ENCODE results near the gene ACSS1.

The ACSS1 gene

DNA sequence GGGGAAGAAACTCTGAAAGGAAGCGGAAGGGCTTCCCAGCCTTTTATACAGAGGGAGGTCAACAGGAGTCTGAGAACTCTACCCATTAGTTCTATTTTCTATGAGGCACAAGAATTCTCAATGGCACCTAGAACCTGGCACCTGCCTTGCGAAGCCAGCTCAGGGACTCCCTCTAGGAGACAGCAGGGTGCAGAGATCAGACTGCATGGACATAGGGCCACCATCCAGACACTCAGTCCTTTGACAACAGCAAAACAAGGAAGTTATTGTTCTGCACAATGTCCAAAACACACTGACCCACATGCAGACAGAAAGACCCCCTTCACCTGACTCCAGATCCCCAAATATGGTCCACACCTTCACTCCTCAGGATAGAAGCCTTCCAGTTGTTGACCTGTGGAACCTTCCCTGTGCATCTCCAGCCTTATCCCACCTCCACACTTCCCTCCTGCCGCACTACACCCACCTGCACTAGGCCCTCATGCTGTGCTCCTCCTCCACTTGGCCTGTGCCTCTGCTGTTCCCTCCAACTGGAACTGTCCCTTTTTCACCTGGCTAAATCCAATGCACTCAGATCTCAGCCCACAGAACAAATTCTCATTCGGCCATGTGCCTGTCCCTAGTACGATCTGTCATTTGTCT is 27.8 kb downstream of the ACSS1 start:
- Mint-ChIP-seq H3K36me3 (peaks cover 9 to 21% of the 10 kb centered on the region in 2 donors), H3K27me3 (no peaks in the 10 kb centered on the region), H3K4me1 (peaks cover 15 to 40% of the 10 kb centered on the region in 2 donors), H3K4me3 (no peak overlapping the region), H3K27ac (no peak overlapping the region), H3K9me3 (no peaks in the 10 kb centered on the region)
- DNase-seq (no peak), ATAC-seq (replicated peaks) (no peak)

DNA sequence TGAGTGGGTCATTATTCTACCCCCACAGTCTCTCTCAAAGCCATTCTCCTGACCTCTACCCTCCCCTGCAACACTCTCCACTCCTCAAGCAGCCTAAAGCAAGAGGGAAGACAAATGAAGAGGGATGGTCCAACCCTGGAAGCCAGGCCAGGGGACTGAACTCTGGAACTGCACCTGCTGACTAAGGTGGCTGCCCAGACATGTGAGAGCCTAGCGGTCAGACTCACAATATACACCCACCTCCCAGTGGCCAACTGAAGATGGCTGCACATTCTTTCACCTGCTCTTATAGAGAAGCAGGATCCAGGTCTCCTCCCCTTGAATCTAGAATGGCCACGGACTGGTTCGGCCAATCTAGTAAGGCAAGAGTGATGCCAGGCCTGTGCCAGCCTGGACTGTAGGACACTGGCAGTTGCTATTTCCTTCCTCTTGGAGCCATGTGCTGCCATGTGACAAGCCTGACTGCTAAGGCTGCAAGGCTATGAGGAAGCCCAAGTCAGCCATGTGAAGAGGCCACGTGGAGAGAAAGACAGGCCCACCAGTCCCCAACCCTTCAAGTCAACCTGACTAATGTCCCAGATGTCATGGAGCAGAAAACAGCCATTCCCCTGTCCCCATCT is 31.8 kb downstream of the ACSS1 start:
- H3K4me3 Mint-ChIP-seq, result no peak overlapping the region

DNA sequence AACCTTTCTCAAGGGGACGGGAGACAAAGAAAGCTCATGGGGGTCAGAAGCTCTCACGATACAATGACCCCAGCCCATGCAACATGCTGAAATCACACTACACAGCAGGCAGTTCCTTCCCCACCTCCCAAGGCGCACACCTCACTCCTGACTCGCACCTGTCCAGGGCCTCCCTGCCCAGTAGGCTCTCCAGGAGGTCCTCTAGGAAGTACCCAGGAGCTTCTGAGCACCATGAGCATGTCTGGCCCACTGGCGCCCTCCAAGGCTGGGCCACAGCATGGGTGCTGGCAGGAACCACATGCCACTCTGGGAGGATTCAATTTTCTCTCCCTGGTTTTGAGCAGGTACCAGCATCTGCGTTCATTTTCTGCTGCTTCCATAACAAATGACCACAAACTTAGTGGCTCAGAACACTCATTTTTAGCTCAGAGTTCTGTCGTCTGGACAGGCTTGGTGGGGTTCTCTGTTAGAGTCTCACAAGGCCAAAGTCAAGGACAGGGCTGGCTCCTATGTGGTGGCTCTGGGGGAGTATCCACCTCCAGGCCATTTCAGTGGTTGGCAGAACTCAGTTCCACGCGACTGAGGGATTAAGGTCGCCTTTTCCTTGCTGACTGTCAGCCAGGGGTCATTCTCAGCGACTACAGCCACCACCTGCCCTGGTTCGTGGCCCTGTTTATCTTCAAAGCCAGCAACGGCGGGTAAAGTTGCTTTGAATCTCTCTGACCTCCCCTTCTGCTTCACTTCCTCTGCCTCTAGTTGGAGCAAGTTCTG is 32.7 kb downstream of the ACSS1 start:
- H3K27me3 Mint-ChIP-seq, result no peaks in the 10 kb centered on the region
- DNase-seq, result no peak
- peaks cover 10 to 18% of the 10 kb centered on the region in 2 donors for H3K36me3 Mint-ChIP-seq
- no peaks in the 10 kb centered on the region for H3K9me3 Mint-ChIP-seq
- H3K4me1 Mint-ChIP-seq, result peaks cover 15 to 38% of the 10 kb centered on the region in 2 donors
- ATAC-seq (replicated peaks), result no peak
- H3K27ac Mint-ChIP-seq, result no peak overlapping the region
- H3K4me3 Mint-ChIP-seq, result no peak overlapping the region

More for the DNA sequence above, 31.8 kb downstream of the ACSS1 start:
- Mint-ChIP-seq H3K27ac (peak overlapping the region; percentile 9), H3K36me3 (peaks cover 14 to 18% of the 10 kb centered on the region in 2 donors), H3K4me1 (peaks cover 17 to 34% of the 10 kb centered on the region in 2 donors), H3K9me3 (no peaks in the 10 kb centered on the region), H3K27me3 (no peaks in the 10 kb centered on the region)
- no peak for DNase-seq
- no peak for ATAC-seq (replicated peaks)

DNA sequence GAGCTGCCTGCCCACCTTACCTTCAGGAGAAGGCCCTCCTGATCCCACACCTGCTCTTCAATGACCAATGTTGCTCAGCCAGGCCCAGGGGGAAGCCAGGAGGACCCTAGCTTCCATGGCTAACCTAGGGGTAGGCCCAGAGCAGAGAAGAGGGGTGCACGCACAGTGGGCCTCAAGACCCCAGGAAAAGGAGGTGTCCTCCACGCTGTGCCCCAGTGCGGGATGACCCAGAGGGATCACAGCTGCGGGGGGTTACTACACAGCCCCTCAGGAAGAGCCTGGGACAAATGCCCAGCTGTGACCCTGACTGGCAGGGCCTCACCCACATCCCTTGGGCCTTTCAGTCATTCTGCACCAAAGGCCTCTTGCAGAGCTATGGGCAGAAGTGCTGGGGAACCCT is 33.8 kb downstream of the ACSS1 start:
- Mint-ChIP-seq H3K27me3 (no peaks in the 10 kb centered on the region), H3K4me1 (peaks cover 11 to 29% of the 10 kb centered on the region in 2 donors), H3K36me3 (peaks cover 7 to 14% of the 10 kb centered on the region in 2 donors), H3K9me3 (no peaks in the 10 kb centered on the region), H3K27ac (peak overlapping the region; percentile 37), H3K4me3 (no peak overlapping the region)
- no peak for ATAC-seq (replicated peaks)
- DNase-seq, result no peak

DNA sequence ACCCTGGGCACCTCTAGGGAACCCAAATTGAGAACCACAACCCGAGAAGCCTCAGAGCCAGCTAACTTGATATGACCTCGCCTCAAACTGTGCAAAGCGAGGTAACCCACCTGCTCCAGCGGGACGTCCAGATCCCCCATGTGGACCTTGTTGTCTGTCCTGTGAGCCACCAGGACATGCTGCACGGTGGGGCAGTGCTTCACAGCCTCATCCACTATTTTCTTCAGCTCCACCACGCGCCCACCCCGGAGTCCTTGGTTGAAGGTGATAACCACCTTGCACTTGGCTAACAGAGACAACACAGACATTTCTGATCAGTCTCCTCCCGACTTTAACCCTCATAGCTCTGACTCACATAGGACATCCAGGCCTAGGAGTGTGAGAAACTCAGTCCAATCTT is 34.6 kb downstream of the ACSS1 start:
- ATAC-seq (replicated peaks) (no peak), DNase-seq (no peak)
- H3K27me3 Mint-ChIP-seq, result no peaks in the 10 kb centered on the region
- no peak overlapping the region for H3K27ac Mint-ChIP-seq
- H3K4me1 Mint-ChIP-seq, result peaks cover 11 to 29% of the 10 kb centered on the region in 2 donors
- no peaks in the 10 kb centered on the region for H3K9me3 Mint-ChIP-seq
- H3K4me3 Mint-ChIP-seq, result no peak overlapping the region
- peaks cover 6 to 14% of the 10 kb centered on the region in 2 donors for H3K36me3 Mint-ChIP-seq

DNA sequence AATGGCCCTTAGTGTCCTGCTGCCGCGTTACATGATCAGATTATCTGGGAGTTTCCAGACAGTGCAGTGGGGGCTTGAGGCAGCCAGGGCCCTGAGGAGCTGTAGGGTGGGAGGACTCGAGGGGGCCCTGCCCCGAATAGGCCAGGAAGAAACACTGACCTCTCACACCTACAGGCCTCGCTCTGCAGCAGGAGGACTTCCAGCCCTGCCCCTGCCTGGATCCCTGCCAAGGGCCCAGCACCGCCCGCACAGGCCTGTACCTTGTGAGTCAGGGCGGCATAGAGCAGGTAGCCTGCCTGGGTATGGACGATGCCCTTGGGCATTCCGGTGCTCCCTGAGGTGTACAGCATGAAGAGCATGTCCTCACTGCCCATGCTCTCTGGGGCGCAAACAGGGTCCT is 35.3 kb downstream of the ACSS1 start:
- H3K27me3 Mint-ChIP-seq, result no peaks in the 10 kb centered on the region
- ATAC-seq (replicated peaks), result no peak
- peaks cover 7 to 20% of the 10 kb centered on the region in 2 donors for H3K36me3 Mint-ChIP-seq
- H3K4me1 Mint-ChIP-seq, result peaks cover 11 to 28% of the 10 kb centered on the region in 2 donors
- no peak overlapping the region for H3K27ac Mint-ChIP-seq
- H3K9me3 Mint-ChIP-seq, result no peaks in the 10 kb centered on the region
- no peak overlapping the region for H3K4me3 Mint-ChIP-seq
- DNase-seq, result no peak

DNA sequence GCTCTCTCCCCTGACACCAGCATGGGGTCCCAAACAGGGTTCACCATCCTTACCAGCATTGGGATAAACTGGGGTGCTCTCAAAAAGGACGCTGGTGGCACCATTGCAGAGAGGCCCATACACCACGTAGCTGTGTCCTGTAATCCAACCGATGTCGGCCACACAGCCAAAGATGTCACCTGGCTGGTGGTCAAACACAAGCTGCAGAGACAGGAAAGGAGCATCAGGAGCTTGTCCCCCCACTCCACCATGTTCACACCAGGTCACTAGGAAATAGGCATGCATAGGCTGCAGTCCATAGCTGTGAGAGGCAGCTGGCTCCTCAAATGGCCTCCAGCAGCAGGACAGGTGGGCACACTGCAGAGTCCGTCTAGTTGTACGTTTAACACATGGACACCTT is 36.6 kb downstream of the ACSS1 start:
- H3K27me3 Mint-ChIP-seq, result no peaks in the 10 kb centered on the region
- no peak for ATAC-seq (replicated peaks)
- no peak for DNase-seq
- no peaks in the 10 kb centered on the region for H3K9me3 Mint-ChIP-seq
- peaks cover 7 to 15% of the 10 kb centered on the region in 2 donors for H3K4me1 Mint-ChIP-seq
- H3K27ac Mint-ChIP-seq, result no peak overlapping the region
- peaks cover 12 to 24% of the 10 kb centered on the region in 2 donors for H3K36me3 Mint-ChIP-seq
- H3K4me3 Mint-ChIP-seq, result no peak overlapping the region

DNA sequence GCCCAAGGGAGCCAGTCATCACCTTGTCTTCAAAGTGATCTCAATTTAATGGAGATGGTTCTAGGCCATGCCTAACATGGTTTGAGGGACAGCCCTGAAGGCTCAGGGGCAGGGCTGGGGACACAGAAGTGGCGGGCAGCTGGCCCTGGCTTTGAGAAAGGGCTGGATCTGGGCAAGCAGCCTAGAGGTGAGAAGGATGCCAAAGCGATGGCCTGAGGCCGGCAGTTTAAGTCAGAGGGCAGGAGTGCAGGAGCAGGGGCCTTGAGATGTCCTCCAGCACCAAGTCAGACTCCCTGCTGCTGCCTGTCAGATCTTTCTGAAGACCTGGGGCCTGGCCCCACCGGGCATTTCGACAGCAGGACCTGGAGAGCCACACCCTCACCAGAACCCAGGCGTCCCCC is 37.0 kb downstream of the ACSS1 start:
- no peak overlapping the region for H3K27ac Mint-ChIP-seq
- H3K4me3 Mint-ChIP-seq, result no peak overlapping the region
- DNase-seq (no peak), ATAC-seq (replicated peaks) (no peak)
- H3K4me1 Mint-ChIP-seq, result peaks cover 6 to 13% of the 10 kb centered on the region in 2 donors
- H3K27me3 Mint-ChIP-seq, result no peaks in the 10 kb centered on the region
- H3K9me3 Mint-ChIP-seq, result no peaks in the 10 kb centered on the region
- peaks cover 12 to 24% of the 10 kb centered on the region in 2 donors for H3K36me3 Mint-ChIP-seq

DNA sequence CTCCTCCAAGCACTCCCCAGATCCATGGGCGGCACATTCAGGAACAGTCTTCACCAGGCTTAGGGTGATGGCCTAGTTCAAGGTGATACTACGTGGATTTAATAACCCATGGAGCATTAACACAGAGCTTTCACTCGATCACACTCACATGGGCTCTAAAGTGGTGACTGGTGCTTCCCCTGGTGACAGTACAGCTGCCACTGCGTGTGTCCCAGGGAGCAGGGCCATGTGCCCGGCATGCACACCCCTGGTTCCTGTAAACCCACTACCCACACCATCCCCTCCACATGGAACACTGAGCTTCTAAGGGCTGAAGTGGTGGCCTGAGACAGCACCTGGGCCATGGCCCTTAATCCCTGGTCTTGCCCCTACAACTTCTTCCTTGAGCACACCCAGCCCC is 37.6 kb downstream of the ACSS1 start:
- H3K27ac Mint-ChIP-seq, result peak overlapping the region; percentile 62
- no peaks in the 10 kb centered on the region for H3K9me3 Mint-ChIP-seq
- ATAC-seq (replicated peaks) (no peak), DNase-seq (no peak)
- peaks cover 12 to 24% of the 10 kb centered on the region in 2 donors for H3K36me3 Mint-ChIP-seq
- no peaks in the 10 kb centered on the region for H3K27me3 Mint-ChIP-seq
- no peak overlapping the region for H3K4me3 Mint-ChIP-seq
- peaks cover 6 to 13% of the 10 kb centered on the region in 2 donors for H3K4me1 Mint-ChIP-seq

DNA sequence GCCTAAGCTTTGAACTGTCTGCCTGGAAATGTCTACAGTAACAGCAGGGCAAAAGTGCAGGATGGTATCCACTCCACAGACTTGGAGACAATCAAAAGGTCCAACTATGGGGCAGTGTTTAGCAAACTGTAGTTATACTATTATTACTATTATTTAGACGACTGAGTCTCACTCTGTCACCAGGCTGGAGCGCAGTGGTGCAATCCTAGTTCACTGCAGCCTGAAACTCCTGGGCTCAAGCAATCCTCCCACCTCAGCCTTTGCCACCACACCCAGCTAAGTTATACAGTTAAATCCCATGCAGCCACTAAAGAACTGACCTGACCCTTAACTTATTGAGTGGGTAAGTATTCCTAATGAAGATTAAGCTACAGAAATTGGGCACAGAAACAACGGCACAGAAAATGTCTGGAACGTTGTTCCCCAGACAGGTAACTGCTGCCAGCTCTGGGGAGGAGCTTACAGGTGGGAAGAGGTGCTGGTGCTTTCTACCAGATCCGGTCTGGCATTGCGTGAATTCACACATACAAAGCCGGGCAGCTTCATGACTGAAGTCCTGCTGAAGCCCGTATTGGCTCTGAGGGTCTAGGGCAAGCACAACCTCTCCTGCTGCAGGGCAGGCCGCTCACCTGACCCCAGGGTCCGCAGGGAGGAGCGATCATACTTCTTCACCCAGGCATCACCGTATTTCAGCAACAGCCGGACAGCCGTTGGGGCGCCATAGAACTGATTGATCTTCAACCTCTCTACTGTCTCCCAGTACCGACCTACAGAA is 38.4 kb downstream of the ACSS1 start:
- Mint-ChIP-seq H3K4me1 (peaks cover 5 to 11% of the 10 kb centered on the region in 2 donors), H3K4me3 (no peak overlapping the region), H3K36me3 (peaks cover 12 to 23% of the 10 kb centered on the region in 2 donors), H3K27ac (no peak overlapping the region), H3K27me3 (no peaks in the 10 kb centered on the region), H3K9me3 (no peaks in the 10 kb centered on the region)
- ATAC-seq (replicated peaks) (no peak), DNase-seq (no peak)

DNA sequence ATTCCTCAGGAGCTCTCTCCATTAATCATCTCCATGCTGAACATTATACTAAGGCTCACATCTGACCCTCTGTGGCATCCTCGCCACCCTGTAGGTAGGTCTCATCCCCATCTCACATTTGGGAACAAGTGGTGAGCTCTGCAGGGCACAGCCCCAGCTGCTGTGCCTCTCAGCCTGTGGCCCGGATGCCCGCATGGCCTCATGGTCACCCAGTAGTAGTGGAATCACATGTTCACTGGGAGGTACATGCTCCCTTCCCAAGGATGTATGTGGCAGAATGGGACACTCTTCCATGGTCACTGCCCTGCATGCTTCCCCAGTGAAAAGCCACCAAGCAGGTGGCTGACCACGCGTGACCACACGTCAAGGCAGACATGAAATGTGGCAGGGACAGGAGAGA is 39.1 kb downstream of the ACSS1 start:
- no peak for DNase-seq
- ATAC-seq (replicated peaks), result no peak
- peaks cover 14 to 25% of the 10 kb centered on the region in 2 donors for H3K36me3 Mint-ChIP-seq
- no peaks in the 10 kb centered on the region for H3K27me3 Mint-ChIP-seq
- H3K9me3 Mint-ChIP-seq, result no peaks in the 10 kb centered on the region
- H3K27ac Mint-ChIP-seq, result no peak overlapping the region
- H3K4me3 Mint-ChIP-seq, result no peak overlapping the region
- H3K4me1 Mint-ChIP-seq, result peaks cover 4 to 9% of the 10 kb centered on the region in 2 donors

DNA sequence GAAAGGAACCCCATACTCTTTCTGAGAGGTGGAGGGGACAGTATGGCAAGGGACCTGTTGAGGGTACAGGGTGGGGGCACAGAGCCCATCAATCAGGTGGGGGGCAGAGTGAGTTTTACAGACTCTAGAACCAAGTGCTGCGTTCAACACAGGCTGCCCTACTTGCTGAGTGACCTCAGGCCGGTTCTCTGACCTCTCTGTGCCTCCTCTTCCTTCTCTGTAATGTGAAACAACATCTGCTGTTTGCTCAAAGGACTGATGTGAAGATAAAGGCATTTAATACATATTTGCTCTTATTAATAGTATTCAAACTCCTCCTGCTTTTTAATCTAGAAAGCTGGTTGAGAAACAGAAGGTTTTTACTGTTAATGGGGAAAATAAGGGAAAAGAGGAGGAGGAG is 39.5 kb downstream of the ACSS1 start:
- H3K4me1 Mint-ChIP-seq, result peaks cover 3 to 9% of the 10 kb centered on the region in 2 donors

DNA sequence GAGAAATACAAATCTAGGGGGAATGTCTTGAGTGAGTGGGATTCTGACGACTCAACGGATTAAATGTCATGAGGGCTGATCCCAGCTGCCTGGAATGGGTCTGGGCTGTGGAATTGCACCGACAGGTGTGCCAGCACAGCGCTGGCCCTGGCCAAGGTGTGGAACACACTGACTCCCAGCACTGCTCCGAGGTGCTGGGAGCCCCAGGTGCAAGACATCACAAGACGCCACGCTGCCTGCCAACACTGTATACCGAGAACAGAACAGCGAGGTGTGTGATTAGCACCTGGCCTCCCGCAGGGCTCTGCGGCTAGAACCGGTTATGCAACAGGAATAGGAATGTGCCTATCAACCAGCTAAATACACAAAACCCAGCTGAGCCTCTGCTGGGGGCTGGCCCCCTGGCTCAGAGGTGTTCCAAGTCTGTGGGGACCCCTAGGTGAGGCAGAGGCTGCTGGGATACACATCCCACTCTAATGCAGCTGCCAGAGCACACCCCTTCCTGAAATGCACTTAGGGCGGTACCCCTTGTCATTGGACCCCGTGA is 40.6 kb downstream of the ACSS1 start:
- Mint-ChIP-seq H3K4me3 (no peak overlapping the region), H3K9me3 (no peaks in the 10 kb centered on the region), H3K27me3 (no peaks in the 10 kb centered on the region), H3K36me3 (peaks cover 9 to 29% of the 10 kb centered on the region in 2 donors), H3K27ac (no peak overlapping the region), H3K4me1 (peaks cover 1 to 9% of the 10 kb centered on the region in 2 donors)
- DNase-seq (no peak), ATAC-seq (replicated peaks) (no peak)

More for the DNA sequence above, 39.5 kb downstream of the ACSS1 start:
- ATAC-seq (replicated peaks) (no peak), DNase-seq (no peak)
- no peak overlapping the region for H3K27ac Mint-ChIP-seq
- no peaks in the 10 kb centered on the region for H3K27me3 Mint-ChIP-seq
- H3K36me3 Mint-ChIP-seq, result peaks cover 11 to 25% of the 10 kb centered on the region in 2 donors
- no peaks in the 10 kb centered on the region for H3K9me3 Mint-ChIP-seq
- H3K4me3 Mint-ChIP-seq, result no peak overlapping the region

DNA sequence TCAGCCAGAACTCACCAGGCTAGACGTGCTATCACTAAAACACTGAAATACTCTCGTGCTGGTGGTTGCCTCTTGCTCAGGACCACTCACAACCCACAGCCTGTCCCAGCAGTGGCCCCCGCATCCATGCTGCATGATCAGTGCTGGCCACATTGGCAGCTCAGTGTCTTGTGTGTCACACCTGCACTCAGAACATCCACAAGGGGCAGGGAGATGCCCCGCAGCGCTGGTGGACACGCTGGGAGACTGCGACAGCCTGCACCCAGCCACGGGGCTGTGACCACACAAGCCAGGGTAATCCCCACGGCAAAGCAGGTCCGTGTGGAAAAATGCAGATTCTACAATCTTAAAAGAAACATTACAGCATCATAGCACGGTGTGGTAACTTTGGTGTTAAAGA is 41.5 kb downstream of the ACSS1 start:
- DNase-seq (no peak), ATAC-seq (replicated peaks) (no peak)
- Mint-ChIP-seq H3K9me3 (no peaks in the 10 kb centered on the region), H3K27ac (no peak overlapping the region), H3K4me1 (peaks cover 1 to 9% of the 10 kb centered on the region in 2 donors), H3K27me3 (no peaks in the 10 kb centered on the region), H3K36me3 (peaks cover 9 to 29% of the 10 kb centered on the region in 2 donors), H3K4me3 (no peak overlapping the region)

Data from stimulated activated naive B cell treated with anti-CD40 and anti-IgM and Interleukin-4, amounts not matched to agents 10 μg/mL and 1 μg/mL and 100 μg/mL, for 72 hours (primary cell).